HepG2 (cell line): Measurements from ENCODE around the gene IL1B. TPM values are rescaled to one million over a fixed set of nuclear protein-coding genes. Genes with fewer than 3 reads are reported as not detected.

ENCODE experiments used
- CBX1 ChIP-seq: IDR thresholded peaks from one replicate; pipeline ENCODE4 v1.6.1; 2016; ENCODE audit warnings: antibody characterized with exemption, low read depth
- SALL1 ChIP-seq: sonication (generic); formaldehyde crosslinking; IDR thresholded peaks from 2 replicates; pipeline ENCODE4 v1.8.0; 2022; ENCODE audit warnings: mild to moderate bottlenecking, missing genetic modification reagents
- YEATS2 ChIP-seq: sonication (generic); formaldehyde crosslinking; IDR thresholded peaks from 2 replicates; pipeline ENCODE4 v1.4.0; 2020; ENCODE audit warnings: missing genetic modification reagents, borderline replicate concordance
- ZNF253 ChIP-seq: sonication (generic); formaldehyde crosslinking; IDR thresholded peaks from 2 replicates; pipeline ENCODE4 v1.8.0; 2022; ENCODE audit warnings: mild to moderate bottlenecking, missing genetic modification reagents, borderline replicate concordance
- polyA plus RNA-seq, 8 experiments: library from polyadenylated mRNA; depleted of rRNA in 3 of 8; stranded (reverse) in 7 of 8; unstranded in 1 of 8; fragments of >200 nt; fragmentation: Illumina TruSeq in 4 of 8; extraction: Trizol in 4 of 8; gene quantifications; 2 replicates each; pipeline versions ENCODE4 v1.2.1 to v1.2.3, GENCODE V29; 2011 to 2016; ENCODE audit warnings: low read depth in 4 of 8, missing spikeins in 1 of 8, mixed read lengths in 1 of 8; ENCODE audit not compliant: insufficient read depth in 1 of 8
- total RNA-seq, 5 experiments: library from RNA; depleted of rRNA; stranded (reverse); fragments of >200 nt; fragmentation: Illumina TruSeq; extraction: Trizol; gene quantifications; 2 replicates each; pipeline ENCODE4 v1.2.3, GENCODE V29; 2016; ENCODE audit warnings: low read depth in 1 of 5
- TF ChIP-seq, protein P1 (sequence below): sonication (generic); formaldehyde crosslinking; IDR thresholded peaks from 2 replicates; pipeline ENCODE4 v1.5.1; 2020; ENCODE audit warnings: mild to moderate bottlenecking, missing genetic modification reagents, borderline replicate concordance
- TF ChIP-seq, protein P2 (sequence below), 2 experiments: sonication (generic) in 1 of 2; formaldehyde crosslinking in 1 of 2; IDR thresholded peaks; 2 replicates each; pipeline versions ENCODE4 v1.6.1 to v1.9.0; 2014 to 2022; ENCODE audit warnings: antibody characterized with exemption in 1 of 2, borderline replicate concordance in 1 of 2, inconsistent platforms in 1 of 2, low read depth in 1 of 2, missing genetic modification reagents in 1 of 2
- TF ChIP-seq, protein P3 (sequence below): sonication (generic); formaldehyde crosslinking; IDR thresholded peaks from 2 replicates; pipeline ENCODE4 v1.9.0; 2021; ENCODE audit warnings: missing genetic modification reagents, borderline replicate concordance
- TF ChIP-seq, protein P4 (sequence below): sonication (generic); formaldehyde crosslinking; IDR thresholded peaks from 2 replicates; pipeline ENCODE4 v1.8.1; 2022; ENCODE audit warnings: low read depth, mild to moderate bottlenecking, missing genetic modification reagents

The IL1B gene
- total and polyA plus RNA-seq, 2 of the 13 experiments (the other 11 are each of a cell fraction or from before 2014, with no cell fraction given) = 0.18 TPM; not detected in 1

DNA sequence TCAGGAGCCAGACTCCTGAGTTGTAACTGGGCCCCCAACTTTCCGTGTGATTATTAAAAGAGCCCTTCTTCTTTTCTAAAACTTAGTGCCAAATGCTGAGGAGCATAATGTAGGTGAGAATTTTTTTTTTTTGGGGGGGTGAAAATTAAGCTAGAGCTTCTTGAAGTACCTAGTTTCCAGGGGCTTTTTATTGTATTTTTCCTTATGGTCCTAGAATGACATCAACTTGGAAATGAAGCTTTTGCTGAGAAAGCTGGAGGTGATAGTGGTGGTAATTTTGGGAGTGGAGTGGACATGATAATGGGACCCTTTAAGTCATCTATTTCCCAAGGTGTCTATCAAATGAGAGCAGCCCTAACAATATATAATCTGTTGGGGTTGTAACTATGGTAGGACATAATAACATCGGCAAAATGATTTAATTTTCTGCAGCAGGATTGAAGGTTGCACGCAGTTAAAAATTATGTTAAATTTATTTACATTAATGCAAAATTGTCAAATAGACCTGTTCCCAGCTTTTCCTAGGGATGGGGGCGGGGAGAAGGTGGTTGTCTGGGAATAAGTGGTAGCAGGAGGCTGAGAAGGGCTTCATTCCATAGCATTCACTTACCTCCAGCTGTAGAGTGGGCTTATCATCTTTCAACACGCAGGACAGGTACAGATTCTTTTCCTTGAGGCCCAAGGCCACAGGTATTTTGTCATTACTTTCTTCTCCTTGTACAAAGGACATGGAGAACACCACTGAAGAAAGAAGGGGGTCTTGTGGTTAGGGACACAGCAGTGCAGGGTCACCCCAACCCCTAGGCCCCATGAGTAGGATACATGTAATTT lies 5.7 kb downstream of the IL1B start (continued):
- TF ChIP-seq, protein P1, sequence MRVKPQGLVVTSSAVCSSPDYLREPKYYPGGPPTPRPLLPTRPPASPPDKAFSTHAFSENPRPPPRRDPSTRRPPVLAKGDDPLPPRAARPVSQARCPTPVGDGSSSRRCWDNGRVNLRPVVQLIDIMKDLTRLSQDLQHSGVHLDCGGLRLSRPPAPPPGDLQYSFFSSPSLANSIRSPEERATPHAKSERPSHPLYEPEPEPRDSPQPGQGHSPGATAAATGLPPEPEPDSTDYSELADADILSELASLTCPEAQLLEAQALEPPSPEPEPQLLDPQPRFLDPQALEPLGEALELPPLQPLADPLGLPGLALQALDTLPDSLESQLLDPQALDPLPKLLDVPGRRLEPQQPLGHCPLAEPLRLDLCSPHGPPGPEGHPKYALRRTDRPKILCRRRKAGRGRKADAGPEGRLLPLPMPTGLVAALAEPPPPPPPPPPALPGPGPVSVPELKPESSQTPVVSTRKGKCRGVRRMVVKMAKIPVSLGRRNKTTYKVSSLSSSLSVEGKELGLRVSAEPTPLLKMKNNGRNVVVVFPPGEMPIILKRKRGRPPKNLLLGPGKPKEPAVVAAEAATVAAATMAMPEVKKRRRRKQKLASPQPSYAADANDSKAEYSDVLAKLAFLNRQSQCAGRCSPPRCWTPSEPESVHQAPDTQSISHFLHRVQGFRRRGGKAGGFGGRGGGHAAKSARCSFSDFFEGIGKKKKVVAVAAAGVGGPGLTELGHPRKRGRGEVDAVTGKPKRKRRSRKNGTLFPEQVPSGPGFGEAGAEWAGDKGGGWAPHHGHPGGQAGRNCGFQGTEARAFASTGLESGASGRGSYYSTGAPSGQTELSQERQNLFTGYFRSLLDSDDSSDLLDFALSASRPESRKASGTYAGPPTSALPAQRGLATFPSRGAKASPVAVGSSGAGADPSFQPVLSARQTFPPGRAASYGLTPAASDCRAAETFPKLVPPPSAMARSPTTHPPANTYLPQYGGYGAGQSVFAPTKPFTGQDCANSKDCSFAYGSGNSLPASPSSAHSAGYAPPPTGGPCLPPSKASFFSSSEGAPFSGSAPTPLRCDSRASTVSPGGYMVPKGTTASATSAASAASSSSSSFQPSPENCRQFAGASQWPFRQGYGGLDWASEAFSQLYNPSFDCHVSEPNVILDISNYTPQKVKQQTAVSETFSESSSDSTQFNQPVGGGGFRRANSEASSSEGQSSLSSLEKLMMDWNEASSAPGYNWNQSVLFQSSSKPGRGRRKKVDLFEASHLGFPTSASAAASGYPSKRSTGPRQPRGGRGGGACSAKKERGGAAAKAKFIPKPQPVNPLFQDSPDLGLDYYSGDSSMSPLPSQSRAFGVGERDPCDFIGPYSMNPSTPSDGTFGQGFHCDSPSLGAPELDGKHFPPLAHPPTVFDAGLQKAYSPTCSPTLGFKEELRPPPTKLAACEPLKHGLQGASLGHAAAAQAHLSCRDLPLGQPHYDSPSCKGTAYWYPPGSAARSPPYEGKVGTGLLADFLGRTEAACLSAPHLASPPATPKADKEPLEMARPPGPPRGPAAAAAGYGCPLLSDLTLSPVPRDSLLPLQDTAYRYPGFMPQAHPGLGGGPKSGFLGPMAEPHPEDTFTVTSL = no peak
- TF ChIP-seq, protein P2, sequence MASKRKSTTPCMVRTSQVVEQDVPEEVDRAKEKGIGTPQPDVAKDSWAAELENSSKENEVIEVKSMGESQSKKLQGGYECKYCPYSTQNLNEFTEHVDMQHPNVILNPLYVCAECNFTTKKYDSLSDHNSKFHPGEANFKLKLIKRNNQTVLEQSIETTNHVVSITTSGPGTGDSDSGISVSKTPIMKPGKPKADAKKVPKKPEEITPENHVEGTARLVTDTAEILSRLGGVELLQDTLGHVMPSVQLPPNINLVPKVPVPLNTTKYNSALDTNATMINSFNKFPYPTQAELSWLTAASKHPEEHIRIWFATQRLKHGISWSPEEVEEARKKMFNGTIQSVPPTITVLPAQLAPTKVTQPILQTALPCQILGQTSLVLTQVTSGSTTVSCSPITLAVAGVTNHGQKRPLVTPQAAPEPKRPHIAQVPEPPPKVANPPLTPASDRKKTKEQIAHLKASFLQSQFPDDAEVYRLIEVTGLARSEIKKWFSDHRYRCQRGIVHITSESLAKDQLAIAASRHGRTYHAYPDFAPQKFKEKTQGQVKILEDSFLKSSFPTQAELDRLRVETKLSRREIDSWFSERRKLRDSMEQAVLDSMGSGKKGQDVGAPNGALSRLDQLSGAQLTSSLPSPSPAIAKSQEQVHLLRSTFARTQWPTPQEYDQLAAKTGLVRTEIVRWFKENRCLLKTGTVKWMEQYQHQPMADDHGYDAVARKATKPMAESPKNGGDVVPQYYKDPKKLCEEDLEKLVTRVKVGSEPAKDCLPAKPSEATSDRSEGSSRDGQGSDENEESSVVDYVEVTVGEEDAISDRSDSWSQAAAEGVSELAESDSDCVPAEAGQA (IDR thresholded peaks at IDR 0.05; ENCODE audit: low read depth) = no peak
- TF ChIP-seq, protein P2 (CRISPR knock-in tag; IDR thresholded peaks at IDR 0.05; ENCODE audit: borderline replicate concordance) = no peak
- TF ChIP-seq ZNF253 = no peak
- no peak for TF ChIP-seq CBX1
- TF ChIP-seq SALL1 = no peak
- TF ChIP-seq, protein P3, sequence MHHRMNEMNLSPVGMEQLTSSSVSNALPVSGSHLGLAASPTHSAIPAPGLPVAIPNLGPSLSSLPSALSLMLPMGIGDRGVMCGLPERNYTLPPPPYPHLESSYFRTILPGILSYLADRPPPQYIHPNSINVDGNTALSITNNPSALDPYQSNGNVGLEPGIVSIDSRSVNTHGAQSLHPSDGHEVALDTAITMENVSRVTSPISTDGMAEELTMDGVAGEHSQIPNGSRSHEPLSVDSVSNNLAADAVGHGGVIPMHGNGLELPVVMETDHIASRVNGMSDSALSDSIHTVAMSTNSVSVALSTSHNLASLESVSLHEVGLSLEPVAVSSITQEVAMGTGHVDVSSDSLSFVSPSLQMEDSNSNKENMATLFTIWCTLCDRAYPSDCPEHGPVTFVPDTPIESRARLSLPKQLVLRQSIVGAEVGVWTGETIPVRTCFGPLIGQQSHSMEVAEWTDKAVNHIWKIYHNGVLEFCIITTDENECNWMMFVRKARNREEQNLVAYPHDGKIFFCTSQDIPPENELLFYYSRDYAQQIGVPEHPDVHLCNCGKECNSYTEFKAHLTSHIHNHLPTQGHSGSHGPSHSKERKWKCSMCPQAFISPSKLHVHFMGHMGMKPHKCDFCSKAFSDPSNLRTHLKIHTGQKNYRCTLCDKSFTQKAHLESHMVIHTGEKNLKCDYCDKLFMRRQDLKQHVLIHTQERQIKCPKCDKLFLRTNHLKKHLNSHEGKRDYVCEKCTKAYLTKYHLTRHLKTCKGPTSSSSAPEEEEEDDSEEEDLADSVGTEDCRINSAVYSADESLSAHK = no peak
- TF ChIP-seq YEATS2 (CRISPR knock-in tag) = no peak
- TF ChIP-seq, protein P4, sequence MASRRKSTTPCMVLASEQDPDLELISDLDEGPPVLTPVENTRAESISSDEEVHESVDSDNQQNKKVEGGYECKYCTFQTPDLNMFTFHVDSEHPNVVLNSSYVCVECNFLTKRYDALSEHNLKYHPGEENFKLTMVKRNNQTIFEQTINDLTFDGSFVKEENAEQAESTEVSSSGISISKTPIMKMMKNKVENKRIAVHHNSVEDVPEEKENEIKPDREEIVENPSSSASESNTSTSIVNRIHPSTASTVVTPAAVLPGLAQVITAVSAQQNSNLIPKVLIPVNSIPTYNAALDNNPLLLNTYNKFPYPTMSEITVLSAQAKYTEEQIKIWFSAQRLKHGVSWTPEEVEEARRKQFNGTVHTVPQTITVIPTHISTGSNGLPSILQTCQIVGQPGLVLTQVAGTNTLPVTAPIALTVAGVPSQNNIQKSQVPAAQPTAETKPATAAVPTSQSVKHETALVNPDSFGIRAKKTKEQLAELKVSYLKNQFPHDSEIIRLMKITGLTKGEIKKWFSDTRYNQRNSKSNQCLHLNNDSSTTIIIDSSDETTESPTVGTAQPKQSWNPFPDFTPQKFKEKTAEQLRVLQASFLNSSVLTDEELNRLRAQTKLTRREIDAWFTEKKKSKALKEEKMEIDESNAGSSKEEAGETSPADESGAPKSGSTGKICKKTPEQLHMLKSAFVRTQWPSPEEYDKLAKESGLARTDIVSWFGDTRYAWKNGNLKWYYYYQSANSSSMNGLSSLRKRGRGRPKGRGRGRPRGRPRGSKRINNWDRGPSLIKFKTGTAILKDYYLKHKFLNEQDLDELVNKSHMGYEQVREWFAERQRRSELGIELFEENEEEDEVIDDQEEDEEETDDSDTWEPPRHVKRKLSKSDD (CRISPR knock-in tag) = no peak
